CD4-positive, alpha-beta T cell treated with Interferon gamma for 1 hour (primary cell): ENCODE results near the gene BRME1.
"Not testable (repeated sequence)": the region's sequence is repeated elsewhere in the genome, so short reads cannot be mapped to it uniquely, and the experiment has no call there.

ENCODE experiments used
- DNase-seq: peaks from one replicate; pipeline ENCODE4 v3.0.0-alpha.2; 2020

The BRME1 gene

GRCh38 chr19:13864667-13865570 lies 41.0 kb downstream of the BRME1 start:
- DNase-seq = no peak

- DNase-seq = no peak
Measured at GRCh38 chr19:13864046-13864666, 41.8 kb downstream of the BRME1 start.

GRCh38 chr19:13861714-13862531 lies 44.0 kb downstream of the BRME1 start:
- peak; percentile 92 for DNase-seq

- no peak for DNase-seq
Measured at GRCh38 chr19:13861392-13861713, 44.6 kb downstream of the BRME1 start.

GRCh38 chr19:13860679-13861391 lies 45.1 kb downstream of the BRME1 start:
- DNase-seq = no peak

GRCh38 chr19:13859361-13859880 lies 46.5 kb downstream of the BRME1 start:
- no peak for DNase-seq

GRCh38 chr19:13856497-13856896 lies 49.4 kb downstream of the BRME1 start:
- DNase-seq = no peak

GRCh38 chr19:13852171-13852707 lies 53.7 kb downstream of the BRME1 start:
- DNase-seq = not testable (repeated sequence)

GRCh38 chr19:13851734-13852114 lies 54.2 kb downstream of the BRME1 start:
- not testable (repeated sequence) for DNase-seq

- peak; percentile 81 for DNase-seq
Measured at GRCh38 chr19:13850910-13851733, 54.8 kb downstream of the BRME1 start.

- DNase-seq = peak; percentile 83
Measured at GRCh38 chr19:13849991-13850909, 55.7 kb downstream of the BRME1 start.

- no peak for DNase-seq
Measured at GRCh38 chr19:13848798-13849676, 56.9 kb downstream of the BRME1 start.

- no peak for DNase-seq
Measured at GRCh38 chr19:13848340-13848677, 57.6 kb downstream of the BRME1 start.

- DNase-seq = peak; percentile 90
Measured at GRCh38 chr19:13847407-13848339, 58.2 kb downstream of the BRME1 start.

GRCh38 chr19:13846557-13847406 lies 59.1 kb downstream of the BRME1 start:
- DNase-seq = peak; percentile 100

- DNase-seq = no peak
Measured at GRCh38 chr19:13844130-13844631, 61.7 kb downstream of the BRME1 start.
